ENCODE results near the gene NPTX2. TPM values are rescaled to one million over a fixed set of nuclear protein-coding genes. Genes with fewer than 3 reads are reported as not detected.

The NPTX2 gene
- total RNA-seq, 1 donor = 1.1 TPM

DNA sequence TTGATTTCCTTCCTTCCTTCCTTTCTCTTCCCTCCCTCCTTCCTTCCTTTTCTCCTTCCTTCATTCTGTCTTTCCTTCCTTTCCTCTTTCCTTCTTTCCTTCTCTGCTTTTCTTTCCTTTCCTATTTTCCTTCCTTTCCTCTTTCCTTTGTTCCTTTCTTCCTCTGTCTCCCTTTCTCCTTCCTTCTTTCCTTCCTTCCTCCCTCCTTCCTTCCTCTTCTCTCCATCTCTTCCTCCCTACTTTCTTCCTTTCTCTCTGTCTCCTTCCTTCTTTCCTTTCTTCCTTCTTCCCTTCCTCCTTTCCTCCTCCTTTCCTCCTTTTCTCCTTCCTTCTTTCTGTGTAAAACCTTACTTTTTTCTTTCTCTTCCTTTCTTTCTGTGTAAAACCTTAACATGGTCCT, 32.3 kb upstream of the NPTX2 start:
- TF ChIP-seq, protein P1, sequence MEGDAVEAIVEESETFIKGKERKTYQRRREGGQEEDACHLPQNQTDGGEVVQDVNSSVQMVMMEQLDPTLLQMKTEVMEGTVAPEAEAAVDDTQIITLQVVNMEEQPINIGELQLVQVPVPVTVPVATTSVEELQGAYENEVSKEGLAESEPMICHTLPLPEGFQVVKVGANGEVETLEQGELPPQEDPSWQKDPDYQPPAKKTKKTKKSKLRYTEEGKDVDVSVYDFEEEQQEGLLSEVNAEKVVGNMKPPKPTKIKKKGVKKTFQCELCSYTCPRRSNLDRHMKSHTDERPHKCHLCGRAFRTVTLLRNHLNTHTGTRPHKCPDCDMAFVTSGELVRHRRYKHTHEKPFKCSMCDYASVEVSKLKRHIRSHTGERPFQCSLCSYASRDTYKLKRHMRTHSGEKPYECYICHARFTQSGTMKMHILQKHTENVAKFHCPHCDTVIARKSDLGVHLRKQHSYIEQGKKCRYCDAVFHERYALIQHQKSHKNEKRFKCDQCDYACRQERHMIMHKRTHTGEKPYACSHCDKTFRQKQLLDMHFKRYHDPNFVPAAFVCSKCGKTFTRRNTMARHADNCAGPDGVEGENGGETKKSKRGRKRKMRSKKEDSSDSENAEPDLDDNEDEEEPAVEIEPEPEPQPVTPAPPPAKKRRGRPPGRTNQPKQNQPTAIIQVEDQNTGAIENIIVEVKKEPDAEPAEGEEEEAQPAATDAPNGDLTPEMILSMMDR (IDR thresholded peaks at IDR 0.05; ENCODE audit: extremely low read depth, low read depth, low read length) = no peak
- H3K27ac ChIP-seq (ENCODE audit: low read depth, low read length) = no peak overlapping the region
- H3K4me2 ChIP-seq (ENCODE audit: insufficient read depth, low read length) = no peak overlapping the region
- no peaks in the 10 kb centered on the region for H3K36me3 ChIP-seq (ENCODE audit: insufficient read depth, low read length)
- no peaks in the 10 kb centered on the region for H3K79me2 ChIP-seq (ENCODE audit: insufficient read depth, low read length)
- H3K9me3 ChIP-seq (ENCODE audit: low read depth, low read length) = no peaks in the 10 kb centered on the region
- H3K4me3 ChIP-seq (ENCODE audit: insufficient read depth, low read length) = no peak overlapping the region
- no peak for DNase-seq (ENCODE audit: insufficient read length, low spot score, missing footprints)
- no peak overlapping the region for H2AFZ ChIP-seq (ENCODE audit: low read length)
- H4K20me1 ChIP-seq (ENCODE audit: insufficient read depth, low read length) = no peaks in the 10 kb centered on the region
- no peaks in the 10 kb centered on the region for H3K4me1 ChIP-seq (ENCODE audit: insufficient read depth, low read length)
- H3K27me3 ChIP-seq (ENCODE audit: insufficient read depth, low read length) = no peaks in the 10 kb centered on the region

DNA sequence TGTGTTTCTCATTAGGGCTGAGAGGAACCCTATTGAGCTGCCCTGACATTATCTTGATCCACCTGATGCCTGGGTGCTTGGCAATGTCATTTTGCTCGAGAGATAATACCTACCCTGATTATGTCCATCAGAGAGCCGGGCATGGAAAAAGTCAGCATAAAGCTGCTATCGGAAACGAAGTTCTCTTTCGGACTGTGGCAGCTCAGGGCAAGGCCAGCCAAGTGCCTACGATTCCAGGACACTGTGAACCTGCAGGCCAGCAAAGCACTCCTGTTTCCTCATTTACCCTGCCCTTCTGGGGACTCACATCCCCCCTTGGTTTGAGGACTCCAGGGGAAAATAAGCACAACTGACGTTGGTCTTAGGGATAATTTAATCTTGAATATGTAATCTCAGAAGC, 25.2 kb upstream of the NPTX2 start:
- TF ChIP-seq, protein P1 (IDR thresholded peaks at IDR 0.05; ENCODE audit: extremely low read depth, low read depth, low read length) = no peak
- no peak for DNase-seq (ENCODE audit: insufficient read length, low spot score, missing footprints)
- Histone ChIP-seq H3K27me3 (ENCODE audit: insufficient read depth, low read length) (no peaks in the 10 kb centered on the region), H3K4me1 (ENCODE audit: insufficient read depth, low read length) (no peaks in the 10 kb centered on the region), H3K79me2 (ENCODE audit: insufficient read depth, low read length) (no peaks in the 10 kb centered on the region), H3K9me3 (ENCODE audit: low read depth, low read length) (no peaks in the 10 kb centered on the region), H3K36me3 (ENCODE audit: insufficient read depth, low read length) (no peaks in the 10 kb centered on the region), H4K20me1 (ENCODE audit: insufficient read depth, low read length) (no peaks in the 10 kb centered on the region), H2AFZ (ENCODE audit: low read length) (no peak overlapping the region), H3K27ac (ENCODE audit: low read depth, low read length) (no peak overlapping the region), H3K4me3 (ENCODE audit: insufficient read depth, low read length) (no peak overlapping the region), H3K4me2 (ENCODE audit: insufficient read depth, low read length) (no peak overlapping the region)

DNA sequence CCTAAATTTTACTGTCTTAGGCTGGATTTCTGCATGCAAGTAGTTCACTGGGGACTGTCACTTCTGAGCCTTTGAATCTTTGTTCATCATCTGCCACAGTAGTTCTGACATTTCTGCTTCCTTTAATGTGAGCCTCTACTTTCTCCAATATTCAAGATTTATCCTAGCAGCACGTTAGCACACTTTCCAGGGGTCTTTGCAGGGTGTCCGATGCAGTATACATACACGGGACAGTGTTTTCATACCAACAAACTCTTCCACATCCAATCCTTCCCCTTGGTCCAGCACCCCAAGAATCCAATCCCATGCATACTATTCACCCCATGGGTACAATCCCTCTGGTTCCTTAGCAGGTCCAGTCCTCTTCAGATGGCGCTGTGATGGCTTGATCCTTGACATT, 22.7 kb upstream of the NPTX2 start:
- TF ChIP-seq, protein P1 (IDR thresholded peaks at IDR 0.05; ENCODE audit: extremely low read depth, low read depth, low read length) = no peak
- Histone ChIP-seq H3K4me2 (ENCODE audit: insufficient read depth, low read length) (no peak overlapping the region), H3K9me3 (ENCODE audit: low read depth, low read length) (no peaks in the 10 kb centered on the region), H3K36me3 (ENCODE audit: insufficient read depth, low read length) (no peaks in the 10 kb centered on the region), H3K4me1 (ENCODE audit: insufficient read depth, low read length) (no peaks in the 10 kb centered on the region), H3K27me3 (ENCODE audit: insufficient read depth, low read length) (no peaks in the 10 kb centered on the region), H2AFZ (ENCODE audit: low read length) (no peak overlapping the region), H3K79me2 (ENCODE audit: insufficient read depth, low read length) (no peaks in the 10 kb centered on the region), H4K20me1 (ENCODE audit: insufficient read depth, low read length) (no peaks in the 10 kb centered on the region), H3K4me3 (ENCODE audit: insufficient read depth, low read length) (no peak overlapping the region), H3K27ac (ENCODE audit: low read depth, low read length) (no peak overlapping the region)
- DNase-seq (ENCODE audit: insufficient read length, low spot score, missing footprints) = no peak

DNA sequence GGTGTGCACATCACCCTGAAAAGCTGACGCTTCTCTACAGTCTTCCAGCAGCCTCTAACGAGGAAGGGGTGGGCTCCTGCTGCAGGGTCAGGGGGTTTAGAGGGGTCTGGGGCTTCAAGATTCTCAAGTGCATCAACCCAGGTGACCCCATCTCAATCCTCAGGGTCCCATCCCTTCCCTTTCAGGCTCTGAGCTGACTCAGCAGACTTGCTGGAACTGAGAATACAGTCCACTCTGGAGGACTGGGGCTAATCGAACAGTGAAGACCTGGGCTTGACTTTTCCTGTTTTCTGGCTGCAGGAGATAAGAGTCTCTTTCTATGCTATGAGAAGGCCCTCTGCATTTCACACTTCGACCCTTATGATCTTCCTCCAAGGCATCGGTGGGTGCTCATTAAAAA, 22.3 kb upstream of the NPTX2 start:
- Histone ChIP-seq H3K79me2 (ENCODE audit: insufficient read depth, low read length) (no peaks in the 10 kb centered on the region), H3K4me2 (ENCODE audit: insufficient read depth, low read length) (no peak overlapping the region), H3K27ac (ENCODE audit: low read depth, low read length) (no peak overlapping the region), H3K4me3 (ENCODE audit: insufficient read depth, low read length) (no peak overlapping the region), H3K9me3 (ENCODE audit: low read depth, low read length) (no peaks in the 10 kb centered on the region), H2AFZ (ENCODE audit: low read length) (no peak overlapping the region), H4K20me1 (ENCODE audit: insufficient read depth, low read length) (no peaks in the 10 kb centered on the region), H3K4me1 (ENCODE audit: insufficient read depth, low read length) (no peaks in the 10 kb centered on the region), H3K36me3 (ENCODE audit: insufficient read depth, low read length) (no peaks in the 10 kb centered on the region), H3K27me3 (ENCODE audit: insufficient read depth, low read length) (no peaks in the 10 kb centered on the region)
- DNase-seq (ENCODE audit: insufficient read length, low spot score, missing footprints) = no peak
- TF ChIP-seq, protein P1 (IDR thresholded peaks at IDR 0.05; ENCODE audit: extremely low read depth, low read depth, low read length) = no peak
